ENCODE measurements around the gene PRRG4.
"Not testable (repeated sequence)": the region's sequence is repeated elsewhere in the genome, so short reads cannot be mapped to it uniquely, and the experiment has no call there.

The PRRG4 gene

DNA sequence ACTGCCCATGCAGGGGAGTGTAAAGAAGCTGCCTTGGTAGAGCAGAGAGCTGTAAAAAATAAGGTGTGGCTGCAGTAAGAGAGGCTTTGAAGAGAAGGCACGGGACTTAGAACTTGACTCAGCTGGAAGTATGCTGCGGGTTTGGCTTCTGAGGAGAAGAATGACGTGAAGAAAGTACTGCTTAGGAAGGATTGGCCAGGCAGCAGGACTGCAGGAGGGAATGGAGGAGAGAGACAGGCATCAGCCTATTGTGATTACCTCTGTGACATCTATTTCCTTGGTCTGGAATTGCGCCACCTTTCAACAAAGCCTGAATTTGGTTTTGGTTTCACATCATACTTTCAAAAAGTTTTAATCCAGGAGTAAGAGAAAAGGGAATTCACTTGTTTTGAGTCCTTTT, 22.5 kb downstream of the PRRG4 start:
- DNase-seq (ENCODE audit: extremely low read depth, low read depth), result no peak
- no peak overlapping the region for H3K4me3 ChIP-seq (replicated peaks; ENCODE audit: low read depth, low read length)
- TF ChIP-seq CTCF (IDR thresholded peaks at IDR 0.05; ENCODE audit: low read depth, low read length, missing control alignments), result no peak

- DNase-seq (ENCODE audit: extremely low read depth, low read depth), result no peak
These were observed 25.9 kb downstream of the PRRG4 start for GRCh38 chr11:32855601-32856000.

DNA sequence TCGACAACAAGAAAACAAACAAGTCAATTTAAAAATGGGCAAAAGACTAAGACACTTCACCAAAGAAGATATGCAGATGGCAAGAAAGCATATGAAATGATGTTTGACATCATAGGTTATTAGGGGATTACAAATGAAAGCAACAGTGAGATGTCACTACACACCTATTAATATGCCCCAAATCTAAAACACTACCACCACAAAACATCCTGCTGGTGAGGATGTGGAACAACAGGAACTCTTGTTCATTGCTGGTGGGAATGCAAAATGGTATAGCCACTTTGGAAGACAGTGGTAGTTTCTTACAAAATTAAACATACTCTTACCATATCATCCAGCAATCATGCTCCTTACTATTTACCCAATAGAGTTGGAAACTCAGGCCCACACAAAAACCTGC, 29.0 kb downstream of the PRRG4 start:
- no peak for DNase-seq (ENCODE audit: extremely low read depth, low read depth)
- no peak for TF ChIP-seq CTCF (IDR thresholded peaks at IDR 0.05; ENCODE audit: low read depth, low read length, missing control alignments)
- no peak overlapping the region for H3K4me3 ChIP-seq (replicated peaks; ENCODE audit: low read depth, low read length)

More at GRCh38 chr11:32855601-32856000, 25.9 kb downstream of the PRRG4 start:
- no peak for TF ChIP-seq CTCF (IDR thresholded peaks at IDR 0.05; ENCODE audit: low read depth, low read length, missing control alignments)
- no peak overlapping the region for H3K4me3 ChIP-seq (replicated peaks; ENCODE audit: low read depth, low read length)

DNA sequence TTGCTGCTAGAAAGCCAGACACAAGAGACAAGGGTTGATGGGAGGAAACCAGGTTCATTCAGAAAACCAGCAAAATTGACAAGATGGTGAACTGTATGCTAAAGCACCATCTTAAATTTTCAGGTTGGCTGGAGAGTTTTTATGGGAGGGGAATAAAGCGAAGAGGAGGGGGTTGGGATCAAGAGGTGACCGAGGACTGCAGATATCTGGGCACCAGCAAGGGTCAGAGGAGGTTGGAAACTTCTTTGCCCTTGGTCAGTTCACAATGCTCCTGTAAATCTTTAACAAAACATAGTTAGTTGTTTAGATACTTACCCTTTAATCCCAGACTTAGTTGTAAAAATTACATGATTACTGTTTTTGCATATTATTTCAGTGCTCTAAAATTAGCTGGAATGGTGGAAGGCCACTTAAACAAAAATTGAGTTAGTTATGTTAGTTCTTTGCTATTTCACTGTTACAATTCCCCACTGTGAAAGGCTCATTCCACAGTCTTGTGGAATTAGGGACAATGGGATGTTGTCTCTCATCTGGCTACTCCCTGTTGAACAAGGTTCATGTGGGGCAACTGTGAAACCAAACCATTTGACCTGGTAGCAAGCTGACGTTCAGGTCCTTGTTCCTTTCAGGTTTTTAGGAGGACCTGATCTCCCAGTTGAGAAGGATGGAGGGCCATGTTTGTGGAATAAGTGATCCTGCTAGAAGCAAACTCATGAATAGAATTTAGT, 32.3 kb downstream of the PRRG4 start:
- no peak overlapping the region for H3K4me3 ChIP-seq (replicated peaks; ENCODE audit: low read depth, low read length)
- TF ChIP-seq CTCF (IDR thresholded peaks at IDR 0.05; ENCODE audit: low read depth, low read length, missing control alignments), result no peak
- DNase-seq (ENCODE audit: extremely low read depth, low read depth), result no peak

DNA sequence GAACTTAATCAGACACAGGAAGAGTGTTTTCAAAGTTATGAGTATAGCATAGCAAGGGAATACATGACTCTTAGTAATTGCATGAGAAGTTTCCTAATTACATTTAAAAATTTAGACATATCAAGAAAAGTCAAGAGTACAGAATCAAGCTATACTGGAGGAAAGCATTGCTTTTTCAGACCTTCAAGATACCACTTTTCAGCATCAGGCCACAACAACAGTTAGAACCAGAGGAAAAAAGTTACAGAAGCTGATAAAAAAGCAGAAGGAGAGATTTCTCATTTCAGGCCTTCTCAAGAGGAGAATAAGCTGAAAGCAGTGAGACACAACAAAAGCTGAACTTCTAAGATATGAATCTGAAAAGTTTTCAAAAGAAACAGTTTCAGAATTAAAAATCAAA, 34.8 kb downstream of the PRRG4 start:
- DNase-seq (ENCODE audit: extremely low read depth, low read depth), result no peak
- no peak for TF ChIP-seq CTCF (IDR thresholded peaks at IDR 0.05; ENCODE audit: low read depth, low read length, missing control alignments)

GRCh38 chr11:32868752-32869151, 39.0 kb downstream of the PRRG4 start:
- DNase-seq (ENCODE audit: extremely low read depth, low read depth); H3K4me3 ChIP-seq (replicated peaks; ENCODE audit: low read depth, low read length): not testable (repeated sequence)

More for the DNA sequence above, 34.8 kb downstream of the PRRG4 start:
- H3K4me3 ChIP-seq (replicated peaks; ENCODE audit: low read depth, low read length), result no peak overlapping the region

GRCh38 chr11:32870676-32871075, 40.9 kb downstream of the PRRG4 start:
- peak; percentile 50 for TF ChIP-seq CTCF (IDR thresholded peaks at IDR 0.05; ENCODE audit: low read depth, low read length, missing control alignments)
- no peak for DNase-seq (ENCODE audit: extremely low read depth, low read depth)
- H3K4me3 ChIP-seq (replicated peaks; ENCODE audit: low read depth, low read length), result no peak overlapping the region
